ENCODE measurements around the gene SEMA7A.
"Not testable (repeated sequence)": the region's sequence is repeated elsewhere in the genome, so short reads cannot be mapped to it uniquely, and the experiment has no call there.

The SEMA7A gene

GRCh38 chr15:74373056-74373650, 60.6 kb downstream of the SEMA7A start:
- no peak for DNase-seq (ENCODE audit: low spot score)

DNA sequence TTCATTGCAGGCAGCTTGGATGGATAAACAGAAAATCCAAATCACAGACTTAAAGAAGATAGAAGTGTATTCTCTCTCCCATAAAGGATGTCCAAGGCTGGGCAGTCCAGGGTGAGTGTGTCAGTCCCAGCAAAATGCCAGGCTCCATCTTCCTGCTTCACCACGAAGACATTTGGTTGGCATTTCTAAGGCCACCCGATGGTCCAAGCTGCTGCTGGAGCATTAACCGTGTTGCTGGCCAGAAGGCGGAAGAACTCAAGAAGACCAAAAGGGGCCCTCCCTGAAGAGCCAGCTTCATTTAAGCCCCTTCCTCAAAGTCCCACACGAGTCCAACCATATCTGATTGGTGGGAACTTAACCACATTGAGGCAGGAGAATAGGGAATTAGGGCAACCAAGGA, 63.3 kb downstream of the SEMA7A start:
- no peak for DNase-seq (ENCODE audit: low spot score)

- DNase-seq (ENCODE audit: low spot score) = no peak
Measured at GRCh38 chr15:74369756-74370155, 64.0 kb downstream of the SEMA7A start.

GRCh38 chr15:74369084-74369745, 64.5 kb downstream of the SEMA7A start:
- DNase-seq (ENCODE audit: low spot score) = no peak

DNA sequence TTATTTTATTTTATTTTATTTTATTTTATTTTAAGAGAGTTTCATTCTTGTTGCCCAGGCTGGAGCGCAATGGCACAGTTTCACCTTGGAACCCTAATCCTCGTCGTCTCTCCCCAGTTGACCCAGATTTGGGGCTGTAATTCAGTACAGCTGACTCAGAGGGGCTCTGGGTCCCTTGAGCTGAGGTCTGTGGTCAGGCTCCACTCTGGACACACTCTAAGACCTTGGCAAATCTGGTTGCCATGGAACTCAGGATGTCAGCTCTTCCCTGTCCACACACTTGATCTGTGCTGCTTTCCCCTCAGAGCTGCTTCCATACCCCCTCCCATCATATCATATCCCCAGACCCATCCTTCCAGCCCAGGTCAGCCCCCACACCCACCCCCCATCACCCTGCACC, 65.6 kb downstream of the SEMA7A start:
- DNase-seq (ENCODE audit: low spot score) = no peak

DNA sequence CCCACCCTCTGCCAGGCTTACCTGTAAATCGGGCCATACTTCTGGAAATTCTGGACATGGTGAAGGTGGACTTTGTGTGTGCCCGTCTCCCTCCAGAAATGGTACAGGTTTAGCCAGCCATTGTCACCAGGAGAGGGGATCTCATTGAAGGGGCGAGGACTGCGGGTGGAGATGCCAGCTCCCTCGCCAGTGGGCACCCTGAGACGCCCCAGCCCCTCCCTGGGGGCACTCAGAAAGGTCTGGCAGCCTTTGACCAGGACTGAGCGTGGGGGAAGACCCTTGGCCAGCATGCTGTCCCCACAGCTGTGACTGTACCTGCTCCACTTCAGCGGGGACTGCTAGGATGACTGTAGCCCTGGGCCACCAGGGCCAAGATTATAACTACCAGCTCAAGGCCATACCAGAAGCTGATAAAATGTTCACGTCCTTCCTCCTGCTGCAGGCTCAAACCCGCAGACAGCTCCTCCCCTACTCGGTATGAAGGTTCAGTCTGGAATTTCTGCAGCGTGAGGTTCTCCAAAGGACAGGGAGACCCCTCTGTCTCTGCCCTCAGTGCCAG, 66.4 kb downstream of the SEMA7A start, which contains the start of gene CYP11A1:
TSS of gene CYP11A1 (minus strand) at position 351 of the 559 bp plus-strand sequence. CDS start at position 290, 61 bp downstream.
- no peak for DNase-seq (ENCODE audit: low spot score)

GRCh38 chr15:74365598-74366445, 67.9 kb downstream of the SEMA7A start:
- DNase-seq (ENCODE audit: low spot score) = peak; percentile 72

- no peak for DNase-seq (ENCODE audit: low spot score)
Measured at GRCh38 chr15:74364936-74365597, 68.7 kb downstream of the SEMA7A start.

- no peak for DNase-seq (ENCODE audit: low spot score)
Measured at GRCh38 chr15:74362482-74362881, 71.3 kb downstream of the SEMA7A start.

- not testable (repeated sequence) for DNase-seq (ENCODE audit: low spot score)
Measured at GRCh38 chr15:74360855-74361254, 72.9 kb downstream of the SEMA7A start.

DNA sequence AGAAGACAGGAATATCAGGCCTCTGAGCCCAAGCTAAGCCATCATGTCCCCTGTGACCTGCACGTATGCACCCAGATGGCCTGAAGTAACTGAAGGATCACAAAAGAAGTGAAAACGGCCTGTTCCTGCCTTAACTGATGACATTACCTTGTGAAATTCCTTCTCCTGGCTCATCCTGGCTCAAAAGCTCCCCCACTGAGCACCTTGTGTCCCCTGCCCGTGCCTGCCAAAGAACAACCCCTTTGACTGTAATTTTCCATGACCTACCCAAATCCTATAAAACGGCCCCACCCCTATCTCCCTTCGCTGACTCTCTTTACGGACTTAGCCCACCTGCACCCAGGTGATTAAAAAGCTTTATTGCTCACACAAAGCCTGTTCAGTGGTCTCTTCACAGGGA, 74.4 kb downstream of the SEMA7A start:
- not testable (repeated sequence) for DNase-seq (ENCODE audit: low spot score)

All from AG08396 (cell line).